Measurements from ENCODE around the gene CEP170. TPM values are rescaled to one million over a fixed set of nuclear protein-coding genes. Genes with fewer than 3 reads are reported as not detected.

CEP170 gene
- total RNA-seq, 1 donor from 2014 or later = 51.3 TPM

DNA sequence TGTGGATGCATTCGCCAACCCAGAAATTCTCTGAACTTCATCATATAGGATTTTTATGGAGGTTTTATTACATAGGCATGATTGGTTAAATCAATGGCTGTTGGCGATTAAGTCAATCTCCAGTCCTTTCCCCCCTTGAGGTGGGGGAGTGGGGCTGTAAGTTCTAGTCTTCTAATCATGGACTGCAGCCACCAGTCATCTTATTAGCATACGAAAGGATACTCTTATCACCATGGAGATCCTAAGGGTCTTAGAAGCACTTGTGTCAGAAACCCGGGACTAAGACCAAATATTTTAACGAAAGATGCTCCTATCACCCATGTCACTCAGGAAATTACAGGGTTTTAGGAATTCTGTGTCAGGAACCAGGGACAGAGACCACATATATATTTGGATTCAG lies 37.0 kb upstream of the CEP170 start:
- peaks cover 63% of the 10 kb centered on the region for H3K36me3 ChIP-seq

DNA sequence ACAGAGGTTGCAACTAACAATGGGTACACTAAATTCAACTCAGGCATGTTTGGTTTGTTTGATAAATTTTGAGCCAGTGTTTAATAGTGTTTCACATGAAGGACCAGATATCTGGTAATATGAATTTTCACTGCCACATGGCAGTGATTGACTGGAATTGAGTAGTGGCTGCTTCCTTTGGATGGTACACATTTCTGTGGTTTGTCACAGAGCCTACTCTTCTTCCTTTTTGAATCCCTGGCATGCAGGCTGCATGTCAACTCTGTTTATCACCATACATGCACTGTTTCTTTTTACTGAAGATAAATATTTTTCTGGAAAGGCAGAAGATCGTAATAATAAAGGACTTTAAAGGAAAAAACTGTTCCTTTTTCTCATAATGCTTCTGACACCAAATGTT lies 36.2 kb upstream of the CEP170 start:
- Histone ChIP-seq H3K36me3 (peaks cover 67% of the 10 kb centered on the region), H3K4me1 (peaks cover 17% of the 10 kb centered on the region), H3K27ac (replicated peaks) (no peak overlapping the region), H3K27me3 (ENCODE audit: low read depth) (no peaks in the 10 kb centered on the region), H3K4me3 (no peak overlapping the region), H3K9me3 (replicated peaks) (peaks cover 16% of the 10 kb centered on the region)
- DNase-seq = no peak
- intact Hi-C loops (cut with micrococcal nuclease) = no loop called here
- TF ChIP-seq, protein P1, sequence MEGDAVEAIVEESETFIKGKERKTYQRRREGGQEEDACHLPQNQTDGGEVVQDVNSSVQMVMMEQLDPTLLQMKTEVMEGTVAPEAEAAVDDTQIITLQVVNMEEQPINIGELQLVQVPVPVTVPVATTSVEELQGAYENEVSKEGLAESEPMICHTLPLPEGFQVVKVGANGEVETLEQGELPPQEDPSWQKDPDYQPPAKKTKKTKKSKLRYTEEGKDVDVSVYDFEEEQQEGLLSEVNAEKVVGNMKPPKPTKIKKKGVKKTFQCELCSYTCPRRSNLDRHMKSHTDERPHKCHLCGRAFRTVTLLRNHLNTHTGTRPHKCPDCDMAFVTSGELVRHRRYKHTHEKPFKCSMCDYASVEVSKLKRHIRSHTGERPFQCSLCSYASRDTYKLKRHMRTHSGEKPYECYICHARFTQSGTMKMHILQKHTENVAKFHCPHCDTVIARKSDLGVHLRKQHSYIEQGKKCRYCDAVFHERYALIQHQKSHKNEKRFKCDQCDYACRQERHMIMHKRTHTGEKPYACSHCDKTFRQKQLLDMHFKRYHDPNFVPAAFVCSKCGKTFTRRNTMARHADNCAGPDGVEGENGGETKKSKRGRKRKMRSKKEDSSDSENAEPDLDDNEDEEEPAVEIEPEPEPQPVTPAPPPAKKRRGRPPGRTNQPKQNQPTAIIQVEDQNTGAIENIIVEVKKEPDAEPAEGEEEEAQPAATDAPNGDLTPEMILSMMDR (IDR thresholded peaks at IDR 0.05; ENCODE audit: borderline replicate concordance) = no peak

More for the DNA sequence above, 37.0 kb upstream of the CEP170 start:
- peaks cover 9% of the 10 kb centered on the region for H3K4me1 ChIP-seq
- no peak for DNase-seq
- peaks cover 16% of the 10 kb centered on the region for H3K9me3 ChIP-seq (replicated peaks)
- no peak overlapping the region for H3K4me3 ChIP-seq
- no peaks in the 10 kb centered on the region for H3K27me3 ChIP-seq (ENCODE audit: low read depth)
- TF ChIP-seq, protein P1 (IDR thresholded peaks at IDR 0.05; ENCODE audit: borderline replicate concordance) = no peak
- intact Hi-C loops (cut with micrococcal nuclease) = no loop called here
- H3K27ac ChIP-seq (replicated peaks) = no peak overlapping the region

DNA sequence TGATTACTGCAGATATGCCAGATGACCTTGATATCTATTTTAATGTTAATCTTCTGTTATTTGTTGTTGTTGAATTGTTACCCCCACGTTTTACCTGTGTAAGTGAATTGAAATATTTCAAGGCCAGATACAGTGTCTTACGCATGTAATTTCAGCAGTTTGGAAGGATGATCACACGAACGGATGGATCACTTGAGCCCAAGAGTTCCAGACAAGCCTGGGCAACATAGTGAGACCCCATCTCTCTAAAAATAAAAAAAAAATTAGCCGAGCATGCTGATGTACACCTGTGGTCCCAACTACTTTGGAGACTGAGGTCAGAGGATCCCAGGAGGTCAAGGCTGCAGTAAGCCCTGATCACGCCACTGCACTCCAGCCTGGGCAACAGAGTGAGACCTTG lies 33.0 kb upstream of the CEP170 start:
- Histone ChIP-seq H3K27me3 (ENCODE audit: low read depth) (no peaks in the 10 kb centered on the region), H3K9me3 (replicated peaks) (peaks cover 5% of the 10 kb centered on the region), H3K27ac (replicated peaks) (no peak overlapping the region), H3K36me3 (peaks cover 61% of the 10 kb centered on the region), H3K4me3 (no peak overlapping the region), H3K4me1 (peaks cover 18% of the 10 kb centered on the region)
- TF ChIP-seq, protein P1 (IDR thresholded peaks at IDR 0.05; ENCODE audit: borderline replicate concordance) = no peak
- intact Hi-C loops (cut with micrococcal nuclease) = no loop called here
- DNase-seq = no peak

DNA sequence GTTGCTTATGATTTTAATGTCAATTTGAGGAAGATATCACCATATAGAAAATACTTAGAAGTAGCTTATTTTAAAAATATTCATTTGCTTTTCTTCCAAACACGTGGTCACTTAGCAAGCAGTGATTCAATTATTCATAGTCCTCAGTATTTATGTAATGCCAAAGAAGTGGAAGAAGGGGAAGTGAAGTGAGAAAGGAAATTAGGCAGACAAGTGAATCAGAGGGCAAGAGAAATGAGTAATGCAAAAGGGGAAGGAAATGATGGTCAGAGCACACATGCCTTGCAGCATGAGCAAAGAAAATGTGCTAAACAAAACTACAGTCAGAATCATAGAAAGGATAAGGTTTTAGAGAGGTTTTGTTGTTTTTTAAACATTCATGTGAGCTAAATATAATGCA lies 32.6 kb upstream of the CEP170 start:
- Histone ChIP-seq H3K27me3 (ENCODE audit: low read depth) (no peaks in the 10 kb centered on the region), H3K36me3 (peaks cover 61% of the 10 kb centered on the region), H3K27ac (replicated peaks) (no peak overlapping the region), H3K4me1 (peaks cover 18% of the 10 kb centered on the region), H3K4me3 (no peak overlapping the region), H3K9me3 (replicated peaks) (peaks cover under 1% of the 10 kb centered on the region)
- intact Hi-C loops (cut with micrococcal nuclease) = no loop called here
- TF ChIP-seq, protein P1 (IDR thresholded peaks at IDR 0.05; ENCODE audit: borderline replicate concordance) = no peak
- no peak for DNase-seq

DNA sequence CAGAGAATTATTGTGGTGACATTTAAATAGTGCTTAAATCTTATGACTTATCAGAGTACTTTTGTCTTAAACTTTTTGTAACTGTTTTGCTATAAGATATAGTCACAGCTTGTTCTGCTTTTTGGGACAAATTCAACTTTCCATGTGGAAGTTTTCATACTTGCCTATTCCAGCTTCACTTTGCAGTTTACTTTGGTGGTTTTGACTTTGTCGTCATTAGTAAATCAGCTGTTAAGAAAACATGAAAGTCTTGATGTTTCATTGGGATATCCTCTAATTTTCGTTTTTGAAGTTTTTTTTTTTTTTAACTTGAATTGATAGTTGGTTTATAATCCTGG lies 32.0 kb upstream of the CEP170 start:
- no peaks in the 10 kb centered on the region for H3K27me3 ChIP-seq (ENCODE audit: low read depth)
- H3K36me3 ChIP-seq = peaks cover 63% of the 10 kb centered on the region
- TF ChIP-seq, protein P1 (IDR thresholded peaks at IDR 0.05; ENCODE audit: borderline replicate concordance) = no peak
- H3K4me3 ChIP-seq = no peak overlapping the region
- peak overlapping the region; percentile 40 for H3K27ac ChIP-seq (replicated peaks)
- intact Hi-C loops (cut with micrococcal nuclease) = no loop called here
- peaks cover 18% of the 10 kb centered on the region for H3K4me1 ChIP-seq
- no peaks in the 10 kb centered on the region for H3K9me3 ChIP-seq (replicated peaks)
- DNase-seq = no peak

All from left ventricle myocardium inferior (tissue), 1 donor.